Fibroblast of the aortic adventitia (primary cell): ENCODE data around the gene KDM2B. TPM values are rescaled to one million over a fixed set of nuclear protein-coding genes. Genes with fewer than 3 reads are reported as not detected.

Source experiments
- DNase-seq: peaks from one replicate; pipeline ENCODE4 v3.0.0-alpha.2; 2010; ENCODE audit warnings: low read depth
- H3K4me3 ChIP-seq: 2 replicates; pipeline ENCODE4 v1.5.1; 2011; ENCODE audit warnings: low read depth, mild to moderate bottlenecking, control low read depth, low read length, moderate library complexity
- total RNA-seq: library from RNA; depleted of rRNA; stranded (reverse); fragments of >200 nt; gene quantifications from 2 replicates; pipeline ENCODE4 v1.2.3, GENCODE V29; 2012; ENCODE audit warnings: low replicate concordance
- TF ChIP-seq, protein P1 (sequence below): IDR thresholded peaks from 2 replicates; pipeline ENCODE4 v1.5.1; 2011; ENCODE audit warnings: mild to moderate bottlenecking, low read length, control low read depth, inconsistent platforms; ENCODE audit not compliant: insufficient read depth

The KDM2B gene
- total RNA-seq, 1 donor, result 26.8 TPM

DNA sequence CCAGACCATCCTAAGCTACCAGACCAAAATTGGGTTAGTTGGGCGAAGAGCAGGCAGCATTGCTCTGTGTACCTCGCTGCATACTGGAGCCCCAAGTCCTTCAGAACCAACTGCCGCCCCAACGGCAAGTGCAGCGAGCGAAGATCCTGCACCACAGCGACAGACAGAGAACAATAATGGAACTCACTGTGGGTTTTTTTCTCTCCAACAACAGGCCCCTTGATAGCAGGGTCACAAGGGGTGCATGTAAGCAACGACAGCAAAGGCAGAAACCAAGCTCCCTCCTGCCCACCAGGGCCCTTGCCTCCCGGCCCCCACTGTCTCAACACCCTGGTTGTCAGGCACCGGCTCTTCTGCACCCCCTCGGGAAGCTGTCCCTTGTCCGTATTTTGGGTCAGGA lies 141.9 kb downstream of the KDM2B start:
- H3K4me3 ChIP-seq, result no peak overlapping the region
- no peak for DNase-seq
- TF ChIP-seq, protein P1, sequence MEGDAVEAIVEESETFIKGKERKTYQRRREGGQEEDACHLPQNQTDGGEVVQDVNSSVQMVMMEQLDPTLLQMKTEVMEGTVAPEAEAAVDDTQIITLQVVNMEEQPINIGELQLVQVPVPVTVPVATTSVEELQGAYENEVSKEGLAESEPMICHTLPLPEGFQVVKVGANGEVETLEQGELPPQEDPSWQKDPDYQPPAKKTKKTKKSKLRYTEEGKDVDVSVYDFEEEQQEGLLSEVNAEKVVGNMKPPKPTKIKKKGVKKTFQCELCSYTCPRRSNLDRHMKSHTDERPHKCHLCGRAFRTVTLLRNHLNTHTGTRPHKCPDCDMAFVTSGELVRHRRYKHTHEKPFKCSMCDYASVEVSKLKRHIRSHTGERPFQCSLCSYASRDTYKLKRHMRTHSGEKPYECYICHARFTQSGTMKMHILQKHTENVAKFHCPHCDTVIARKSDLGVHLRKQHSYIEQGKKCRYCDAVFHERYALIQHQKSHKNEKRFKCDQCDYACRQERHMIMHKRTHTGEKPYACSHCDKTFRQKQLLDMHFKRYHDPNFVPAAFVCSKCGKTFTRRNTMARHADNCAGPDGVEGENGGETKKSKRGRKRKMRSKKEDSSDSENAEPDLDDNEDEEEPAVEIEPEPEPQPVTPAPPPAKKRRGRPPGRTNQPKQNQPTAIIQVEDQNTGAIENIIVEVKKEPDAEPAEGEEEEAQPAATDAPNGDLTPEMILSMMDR, result no peak

DNA sequence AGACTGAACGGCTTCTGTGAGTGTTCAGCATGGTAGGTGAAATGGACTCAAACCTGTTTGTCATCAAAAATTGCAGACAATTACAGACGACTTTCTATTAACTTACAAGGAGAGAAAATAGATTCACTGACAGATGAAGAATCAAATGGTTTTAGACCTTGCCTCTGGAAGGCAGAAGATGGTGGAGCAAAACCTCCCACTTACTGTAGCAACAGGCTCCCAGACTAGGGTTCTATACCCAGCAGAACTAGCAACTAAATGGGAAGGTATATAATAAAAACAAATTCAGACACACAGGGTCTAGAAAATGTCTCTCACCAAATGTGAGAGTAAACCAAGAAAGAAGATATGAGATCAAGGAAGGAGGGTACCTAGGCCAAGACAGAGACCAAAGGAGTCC lies 144.1 kb downstream of the KDM2B start:
- H3K4me3 ChIP-seq, result no peak overlapping the region
- DNase-seq, result no peak
- TF ChIP-seq, protein P1, result no peak

DNA sequence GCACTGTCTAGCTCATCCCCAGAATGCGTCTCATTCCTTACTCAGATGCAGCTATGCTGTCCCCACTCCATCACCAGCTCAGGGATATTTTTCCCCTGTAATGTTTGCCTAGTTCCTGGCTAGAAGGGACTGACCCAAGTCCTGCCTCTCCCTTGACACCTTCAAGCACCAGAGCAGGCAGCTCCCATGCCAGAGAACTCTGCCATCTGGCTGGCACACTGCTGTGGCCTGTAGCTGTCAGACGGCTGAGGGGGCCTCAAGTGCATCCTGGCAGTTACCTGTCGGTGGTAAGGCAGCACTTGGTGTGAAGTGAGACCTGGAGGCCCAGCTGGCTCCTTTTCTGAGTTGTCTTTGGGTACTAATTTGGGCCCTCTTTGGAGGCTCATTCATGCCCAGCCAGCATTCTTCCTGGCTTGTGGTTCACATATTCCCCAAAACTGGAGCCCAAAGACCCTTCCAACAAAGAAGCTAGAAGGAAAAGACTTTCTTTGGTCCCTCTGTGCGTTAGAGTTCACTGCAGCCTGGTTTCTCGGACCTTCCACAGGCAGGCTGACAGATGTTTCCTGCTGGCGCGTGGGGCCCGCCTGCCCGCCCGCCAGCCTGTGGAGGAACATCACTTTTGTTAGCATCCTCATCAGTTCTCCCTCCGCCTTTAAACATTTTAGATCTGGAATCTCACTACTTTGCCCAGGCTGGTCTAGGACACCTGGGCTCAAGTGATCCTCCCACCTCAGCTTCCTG lies 147.9 kb downstream of the KDM2B start:
- DNase-seq, result no peak
- TF ChIP-seq, protein P1, result no peak

DNA sequence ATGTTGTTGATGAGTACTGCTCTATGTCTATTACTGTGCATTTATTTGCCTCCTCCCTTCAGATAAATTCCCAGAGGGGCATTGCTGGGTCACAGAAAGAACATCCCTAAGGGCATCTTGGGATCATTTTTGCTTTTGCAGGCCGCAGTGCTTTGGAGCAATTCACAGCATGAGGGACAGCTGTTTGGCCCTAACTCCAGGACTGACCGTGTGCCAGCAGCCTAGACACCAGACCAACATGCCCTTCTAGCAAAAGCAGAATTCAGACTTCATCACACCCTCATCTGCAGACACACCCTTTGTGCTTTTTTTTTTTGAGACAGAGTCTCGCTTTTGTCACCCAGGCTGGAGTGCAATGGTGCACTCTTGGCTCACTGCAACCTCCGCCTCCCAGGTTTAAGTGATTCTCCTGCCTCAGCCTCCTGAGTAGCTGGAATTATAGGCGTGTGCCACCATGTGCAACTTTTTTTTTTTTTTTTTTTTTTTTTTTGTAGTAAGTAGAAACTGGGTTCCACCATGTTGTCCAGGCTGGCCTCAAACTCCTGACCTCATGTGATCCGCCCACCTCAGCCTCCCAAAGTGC lies 149.9 kb downstream of the KDM2B start:
- no peak for DNase-seq
- H3K4me3 ChIP-seq, result no peak overlapping the region
- TF ChIP-seq, protein P1, result no peak

More for the DNA sequence above, 147.9 kb downstream of the KDM2B start:
- H3K4me3 ChIP-seq, result no peak overlapping the region

DNA sequence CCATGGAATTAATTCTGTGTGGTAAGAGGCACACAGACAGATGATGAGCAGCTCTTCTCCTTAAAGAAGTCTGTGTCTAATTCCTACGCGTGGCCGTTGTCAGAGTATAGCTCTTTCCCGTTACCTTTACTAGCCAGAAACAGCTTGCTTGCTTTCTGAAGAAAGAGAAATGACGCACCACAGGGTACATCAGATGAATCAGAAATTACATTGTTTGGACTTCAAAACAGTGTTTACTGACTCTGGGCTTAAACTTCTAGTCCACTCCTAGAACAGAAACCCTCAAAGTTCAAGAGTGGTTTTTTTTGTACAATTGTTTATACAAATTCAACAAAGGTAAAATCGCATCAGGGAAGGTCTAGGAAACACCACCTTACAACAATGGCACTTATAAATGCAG lies 151.9 kb downstream of the KDM2B start:
- H3K4me3 ChIP-seq, result no peak overlapping the region
- DNase-seq, result no peak
- TF ChIP-seq, protein P1, result no peak

DNA sequence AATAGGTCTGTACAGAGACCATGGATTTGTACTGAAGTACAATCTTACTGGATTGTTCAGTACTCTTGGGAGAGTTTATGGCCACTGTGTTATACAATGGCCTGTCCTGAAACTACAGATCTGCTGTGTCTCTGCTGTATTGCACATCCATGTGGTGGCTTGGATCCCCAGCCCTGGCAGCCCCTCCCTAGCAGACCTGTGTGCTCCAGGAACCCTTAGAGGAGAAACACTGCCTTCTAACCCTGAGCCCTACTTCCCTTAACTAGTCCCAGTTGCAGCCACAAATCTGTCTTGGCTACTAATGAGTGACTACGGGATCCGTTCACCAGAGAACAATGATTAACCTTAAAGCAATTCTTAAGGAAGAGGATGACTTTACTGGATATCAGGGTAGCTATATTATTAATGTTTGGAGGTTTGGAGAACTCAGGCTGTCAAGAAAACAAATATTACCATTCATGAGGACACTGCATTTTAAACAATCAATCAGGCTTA lies 153.2 kb downstream of the KDM2B start:
- TF ChIP-seq, protein P1, result no peak
- H3K4me3 ChIP-seq, result no peak overlapping the region
- no peak for DNase-seq
